Ishikawa (cell line): ENCODE results near the gene ARID3A.

ENCODE experiments used
- CEBPB ChIP-seq: IDR thresholded peaks from 2 replicates; pipeline ENCODE4 v1.6.1; 2012
- CREB1 ChIP-seq: IDR thresholded peaks from 2 replicates; pipeline ENCODE4 v1.6.1; 2012; ENCODE audit warnings: low read depth
- EP300 ChIP-seq: IDR thresholded peaks from 2 replicates; pipeline ENCODE4 v1.6.1; 2012; ENCODE audit warnings: borderline replicate concordance
- FOXM1 ChIP-seq: IDR thresholded peaks from 2 replicates; pipeline ENCODE4 v1.6.1; 2012; ENCODE audit warnings: low read depth, borderline replicate concordance
- MAX ChIP-seq: IDR thresholded peaks from 2 replicates; pipeline ENCODE4 v1.6.1; 2012
- NFIC ChIP-seq: IDR thresholded peaks from 2 replicates; pipeline ENCODE4 v1.6.1; 2012
- RAD21 ChIP-seq: IDR thresholded peaks from 2 replicates; pipeline ENCODE4 v1.6.1; 2012; ENCODE audit warnings: low read depth
- REST ChIP-seq: IDR thresholded peaks from 2 replicates; pipeline ENCODE4 v1.6.1; 2012; ENCODE audit warnings: low read depth, mild to moderate bottlenecking
- TAF1 ChIP-seq: IDR thresholded peaks from 2 replicates; pipeline ENCODE4 v1.6.1; 2012; ENCODE audit warnings: low read depth, mild to moderate bottlenecking
- TCF12 ChIP-seq: IDR thresholded peaks from 2 replicates; pipeline ENCODE4 v1.6.1; 2012; ENCODE audit warnings: low read depth
- TEAD4 ChIP-seq: IDR thresholded peaks from 2 replicates; pipeline ENCODE4 v1.6.1; 2012
- USF1 ChIP-seq: IDR thresholded peaks from 2 replicates; pipeline ENCODE4 v1.6.1; 2012
- YY1 ChIP-seq: IDR thresholded peaks from 2 replicates; pipeline ENCODE4 v1.6.1; 2012; ENCODE audit warnings: low read depth
- ZBTB7A ChIP-seq: IDR thresholded peaks from 2 replicates; pipeline ENCODE4 v1.6.1; 2012; ENCODE audit warnings: low read depth

GRCh38 chr19:962683-963400 lies 37.0 kb downstream of the ARID3A start:
- TF ChIP-seq RAD21: no peak
- TF ChIP-seq REST: no peak
- TF ChIP-seq TCF12: no peak
- no peak for TF ChIP-seq EP300
- TF ChIP-seq TAF1: no peak
- no peak for TF ChIP-seq MAX
- no peak for TF ChIP-seq TEAD4
- TF ChIP-seq NFIC: no peak
- no peak for TF ChIP-seq USF1
- no peak for TF ChIP-seq ZBTB7A
- TF ChIP-seq FOXM1: no peak
- TF ChIP-seq CEBPB: no peak
- no peak for TF ChIP-seq YY1
- TF ChIP-seq CREB1: no peak
